GM21423 (cell line): ENCODE results near the gene KIAA0753.

ENCODE experiments used
- ATAC-seq: cut with Tn5 transposase; IDR thresholded peaks from one replicate; pipeline ENCODE4 v1.9.1; 2021; ENCODE audit warnings: mild to moderate bottlenecking, moderate library complexity; ENCODE audit not compliant: unreplicated experiment

KIAA0753 gene

GRCh38 chr17:6551869-6552531, 88.5 kb downstream of the KIAA0753 start:
- no peak for ATAC-seq

GRCh38 chr17:6551356-6551755, 89.2 kb downstream of the KIAA0753 start:
- no peak for ATAC-seq

GRCh38 chr17:6549384-6550036, 91.0 kb downstream of the KIAA0753 start:
- ATAC-seq = no peak

GRCh38 chr17:6548578-6549330, 91.8 kb downstream of the KIAA0753 start:
- ATAC-seq = peak; percentile 81

GRCh38 chr17:6548034-6548433, 92.5 kb downstream of the KIAA0753 start:
- ATAC-seq = no peak

- ATAC-seq = no peak
Observed at GRCh38 chr17:6547336-6547735, 93.2 kb downstream of the KIAA0753 start.

- no peak for ATAC-seq
Observed at GRCh38 chr17:6546069-6546718, 94.3 kb downstream of the KIAA0753 start.

- ATAC-seq = no peak
Observed at GRCh38 chr17:6545291-6545690, 95.2 kb downstream of the KIAA0753 start.

GRCh38 chr17:6544011-6544370, 96.5 kb downstream of the KIAA0753 start:
- no peak for ATAC-seq

- no peak for ATAC-seq
Observed at GRCh38 chr17:6543079-6544010, 97.2 kb downstream of the KIAA0753 start.

- ATAC-seq = no peak
Observed at GRCh38 chr17:6542577-6542976, 97.9 kb downstream of the KIAA0753 start.

- ATAC-seq = no peak
Observed at GRCh38 chr17:6541886-6542285, 98.6 kb downstream of the KIAA0753 start.

- ATAC-seq = no peak
Observed at GRCh38 chr17:6539871-6540270, 100.6 kb downstream of the KIAA0753 start.

- no peak for ATAC-seq
Observed at GRCh38 chr17:6536566-6537065, 103.9 kb downstream of the KIAA0753 start.

- no peak for ATAC-seq
Observed at GRCh38 chr17:6536053-6536452, 104.5 kb downstream of the KIAA0753 start.

GRCh38 chr17:6534846-6535514, 105.5 kb downstream of the KIAA0753 start:
- ATAC-seq = no peak

GRCh38 chr17:6532441-6532885, 108.0 kb downstream of the KIAA0753 start:
- no peak for ATAC-seq

- no peak for ATAC-seq
Observed at GRCh38 chr17:6531575-6531974, 108.9 kb downstream of the KIAA0753 start.

- ATAC-seq = no peak
Observed at GRCh38 chr17:6530324-6530920, 110.1 kb downstream of the KIAA0753 start.
